T-helper 1 cell treated with Interleukin-12 subunit alpha and Interleukin-12 subunit beta and Interleukin-4 antibody, amounts not matched to agents 30 μg/mL and 1 μg/mL, for 36 hours (primary cell): ENCODE measurements around the gene TBC1D19.
"Not testable (repeated sequence)": the region's sequence is repeated elsewhere in the genome, so short reads cannot be mapped to it uniquely, and the experiment has no call there.

ENCODE experiments used
- H3K27ac Mint-ChIP-seq: one replicate; pipeline ENCODE4 v1.8.0; 2021; ENCODE audit warnings: mild to moderate bottlenecking, mixed read lengths
- H3K27me3 Mint-ChIP-seq: one replicate; pipeline ENCODE4 v1.8.0; 2021; ENCODE audit warnings: low read depth, mixed read lengths
- H3K36me3 Mint-ChIP-seq: one replicate; pipeline ENCODE4 v1.8.0; 2021; ENCODE audit warnings: low read depth, mixed read lengths
- H3K4me1 Mint-ChIP-seq: one replicate; pipeline ENCODE4 v1.8.0; 2021; ENCODE audit warnings: low read depth, mixed read lengths
- H3K4me3 Mint-ChIP-seq: one replicate; pipeline ENCODE4 v1.8.0; 2021; ENCODE audit warnings: mild to moderate bottlenecking, moderate library complexity, mixed read lengths
- H3K9me3 Mint-ChIP-seq: one replicate; pipeline ENCODE4 v1.8.0; 2021; ENCODE audit warnings: mixed read lengths

Gene TBC1D19, protein sequence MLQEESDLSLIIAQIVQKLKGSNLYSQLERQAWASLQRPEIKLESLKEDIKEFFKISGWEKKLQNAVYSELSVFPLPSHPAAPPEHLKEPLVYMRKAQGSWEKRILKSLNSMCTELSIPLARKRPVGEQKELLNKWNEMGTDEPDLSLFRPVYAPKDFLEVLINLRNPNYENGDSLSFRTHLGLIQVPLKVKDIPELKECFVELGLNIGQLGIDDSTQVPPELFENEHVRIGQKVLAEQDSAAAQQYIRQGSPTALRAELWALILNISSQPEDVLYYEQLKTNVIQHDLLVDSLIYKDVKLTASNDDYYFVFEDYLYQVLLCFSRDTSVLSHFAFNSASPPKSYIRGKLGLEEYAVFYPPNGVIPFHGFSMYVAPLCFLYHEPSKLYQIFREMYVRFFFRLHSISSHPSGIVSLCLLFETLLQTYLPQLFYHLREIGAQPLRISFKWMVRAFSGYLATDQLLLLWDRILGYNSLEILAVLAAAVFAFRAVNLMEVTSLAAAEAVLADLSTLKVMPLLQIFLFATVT

DNA sequence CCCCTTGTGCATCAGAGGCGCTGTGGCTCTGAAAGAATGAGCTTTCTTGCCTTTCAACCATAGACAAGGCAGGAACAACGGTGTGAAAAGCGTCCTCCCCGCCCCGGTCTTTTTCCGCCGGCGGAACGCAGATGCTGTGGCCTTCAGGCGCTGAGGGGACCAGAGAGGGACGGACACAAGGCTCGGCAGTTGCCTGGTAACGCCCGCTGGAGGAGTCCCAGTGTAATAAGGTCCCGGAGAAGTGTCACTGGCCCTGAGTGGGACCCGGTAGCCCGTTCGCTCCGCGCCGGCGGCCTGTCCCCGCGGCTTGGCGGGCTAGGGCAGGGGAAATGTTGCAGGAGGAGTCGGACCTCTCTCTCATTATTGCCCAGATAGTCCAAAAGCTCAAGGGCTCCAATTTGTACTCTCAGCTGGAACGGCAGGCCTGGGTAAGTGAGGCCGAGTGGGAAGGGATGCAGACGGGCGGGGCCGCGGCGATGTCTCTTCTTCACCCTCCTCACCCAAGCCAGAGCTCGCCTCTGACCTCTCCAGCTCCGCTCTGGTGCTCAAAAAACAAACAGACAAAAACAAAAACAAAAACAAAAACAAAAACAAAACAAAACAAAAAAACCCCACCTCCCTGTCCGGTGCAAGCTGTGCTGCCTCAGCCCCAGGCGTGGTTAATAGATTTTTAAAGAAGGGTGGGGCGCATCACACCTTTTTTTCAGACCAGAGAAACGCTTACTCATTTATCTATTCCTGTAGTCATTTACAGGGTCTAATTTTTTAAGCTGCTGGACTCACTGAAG lies at the start of gene TBC1D19:
TBC1D19 (plus strand) TSS at position 220 of the 788 bp plus-strand sequence; CDS start at position 330, 110 bp downstream.
- Mint-ChIP-seq H3K27ac (peak within 1 kb of the TSS; percentile 90), H3K9me3 (peaks cover 4% of the 10 kb centered on the region), H3K27me3 (no peaks in the 10 kb centered on the region), H3K4me3 (peak within 1 kb of the TSS; percentile 93), H3K36me3 (peaks cover 2% of the 10 kb centered on the region), H3K4me1 (peaks cover 25% of the 10 kb centered on the region)

DNA sequence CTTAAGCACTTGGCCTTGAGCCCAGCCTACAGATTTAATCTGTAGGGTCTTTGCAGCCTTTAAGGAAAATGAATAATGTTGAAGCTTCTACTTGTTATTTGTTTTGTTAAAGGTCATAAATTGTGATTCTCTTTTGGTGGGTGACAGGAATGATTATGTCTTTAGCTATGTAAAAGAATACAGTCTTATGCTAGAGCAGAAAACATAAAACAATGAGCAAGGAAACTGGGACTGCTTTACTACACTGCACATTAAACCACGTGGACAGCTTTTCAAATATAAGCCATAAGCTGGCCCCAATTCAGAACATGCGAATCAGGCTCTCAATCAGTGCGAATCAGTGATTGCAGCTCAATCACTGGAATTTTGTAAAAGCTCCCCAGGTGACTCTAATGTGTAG lies 40.9 kb upstream of the TBC1D19 start:
- Mint-ChIP-seq H3K4me3 (no peak overlapping the region), H3K27ac (no peak overlapping the region), H3K4me1 (no peaks in the 10 kb centered on the region), H3K27me3 (peaks cover 5% of the 10 kb centered on the region), H3K36me3 (no peaks in the 10 kb centered on the region), H3K9me3 (peaks cover 27% of the 10 kb centered on the region)

DNA sequence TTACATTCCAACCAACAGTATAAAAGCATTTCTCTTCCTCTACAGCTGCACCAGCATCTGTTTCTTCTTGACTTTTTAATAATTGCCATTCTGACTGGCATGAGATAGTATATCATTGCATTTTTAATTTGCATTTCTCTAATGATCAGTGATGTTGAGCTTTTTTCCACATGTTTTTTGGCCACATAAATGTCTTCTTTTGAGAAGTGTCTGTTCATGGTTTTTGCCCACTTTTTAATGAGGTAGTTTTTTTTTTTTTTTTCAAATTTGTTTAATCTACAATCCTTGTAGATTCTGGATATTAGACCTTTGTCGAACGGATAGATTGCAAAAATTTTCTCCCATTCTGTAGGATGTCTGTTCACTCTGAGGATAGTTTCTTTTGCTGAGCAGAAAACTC lies 39.5 kb upstream of the TBC1D19 start:
- no peaks in the 10 kb centered on the region for H3K4me1 Mint-ChIP-seq
- no peak overlapping the region for H3K27ac Mint-ChIP-seq
- H3K4me3 Mint-ChIP-seq: no peak overlapping the region
- H3K27me3 Mint-ChIP-seq: peaks cover 5% of the 10 kb centered on the region
- peaks cover 27% of the 10 kb centered on the region for H3K9me3 Mint-ChIP-seq
- H3K36me3 Mint-ChIP-seq: no peaks in the 10 kb centered on the region

DNA sequence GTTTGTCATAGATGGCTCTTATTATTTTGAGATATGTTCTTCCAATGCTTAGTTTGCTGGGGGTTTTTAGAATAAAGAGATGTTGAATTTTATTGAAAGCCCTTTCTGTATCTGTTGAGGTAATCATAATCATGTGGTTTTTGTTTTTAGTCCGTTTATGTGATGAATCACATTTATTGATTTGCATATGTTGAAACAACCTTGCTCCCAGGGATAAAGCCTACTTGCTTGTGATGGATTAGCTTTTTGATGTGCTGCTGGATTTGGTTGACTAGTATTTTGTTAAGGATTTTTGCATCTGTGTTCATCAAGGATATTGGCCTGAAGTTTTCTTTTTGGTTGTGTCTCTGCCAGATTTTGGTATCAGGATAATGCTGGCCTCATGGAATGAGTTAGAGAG lies 35.5 kb upstream of the TBC1D19 start:
- H3K4me1 Mint-ChIP-seq, H3K27me3 Mint-ChIP-seq, H3K27ac Mint-ChIP-seq, H3K4me3 Mint-ChIP-seq, H3K36me3 Mint-ChIP-seq: not testable (repeated sequence)
- H3K9me3 Mint-ChIP-seq: peaks cover 27% of the 10 kb centered on the region

DNA sequence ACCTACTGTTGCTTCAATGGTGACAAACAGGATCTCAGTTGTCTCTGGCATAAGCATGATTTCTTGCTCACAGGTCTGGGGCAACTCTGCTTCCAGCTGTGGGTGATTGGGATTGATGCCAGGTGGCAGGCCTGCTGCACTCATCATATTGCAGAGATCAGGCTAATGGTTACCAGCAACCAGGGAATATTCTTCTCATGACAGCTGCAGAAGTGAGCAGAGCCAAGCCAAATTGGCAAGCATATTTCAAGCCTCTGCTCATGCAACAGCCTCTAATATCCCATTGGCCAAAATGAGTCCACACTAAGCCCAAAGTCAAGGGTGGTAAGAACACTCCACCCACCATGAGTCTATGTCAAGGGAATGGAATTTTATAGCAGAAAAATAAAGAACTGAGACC lies 26.7 kb upstream of the TBC1D19 start:
- Mint-ChIP-seq H3K27me3 (peaks cover 3% of the 10 kb centered on the region), H3K4me3 (no peak overlapping the region), H3K27ac (no peak overlapping the region), H3K4me1 (no peaks in the 10 kb centered on the region), H3K36me3 (no peaks in the 10 kb centered on the region), H3K9me3 (peaks cover 15% of the 10 kb centered on the region)

DNA sequence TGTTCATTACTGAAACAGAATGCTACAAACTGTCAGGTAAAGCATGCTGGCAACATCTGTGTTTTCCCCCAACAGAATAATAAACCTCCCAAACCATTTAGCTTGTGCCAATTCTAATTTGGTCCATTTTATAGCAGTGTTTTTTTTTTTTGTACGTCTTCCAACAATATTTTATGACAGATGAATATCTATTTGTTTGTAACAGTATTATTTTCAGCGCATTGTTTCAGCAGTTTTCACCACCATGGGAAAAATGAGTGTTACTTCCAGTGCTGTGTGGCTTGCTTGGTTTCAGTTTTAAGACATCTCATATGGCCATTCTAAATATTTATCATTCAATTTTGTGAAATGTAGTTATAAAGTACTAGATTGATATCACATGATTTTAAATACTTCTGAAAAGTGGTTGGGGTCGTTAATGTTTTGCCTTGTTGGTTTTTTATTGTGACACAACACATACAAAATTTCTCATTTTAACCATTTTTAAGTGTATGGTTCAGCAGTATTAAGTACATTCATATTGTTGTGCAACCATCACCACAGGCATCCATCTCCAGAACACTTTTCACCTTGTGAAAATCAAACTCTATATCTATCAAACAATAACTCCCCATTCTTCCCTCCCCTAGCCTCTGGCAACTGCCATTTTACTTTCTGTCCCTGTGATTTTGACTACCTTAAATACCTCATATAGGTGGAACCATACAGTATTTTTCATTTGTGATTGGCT lies 25.6 kb upstream of the TBC1D19 start:
- Mint-ChIP-seq H3K27me3 (peaks cover 11% of the 10 kb centered on the region), H3K9me3 (peaks cover 12% of the 10 kb centered on the region), H3K4me1 (no peaks in the 10 kb centered on the region), H3K27ac (no peak overlapping the region), H3K36me3 (no peaks in the 10 kb centered on the region), H3K4me3 (no peak overlapping the region)

DNA sequence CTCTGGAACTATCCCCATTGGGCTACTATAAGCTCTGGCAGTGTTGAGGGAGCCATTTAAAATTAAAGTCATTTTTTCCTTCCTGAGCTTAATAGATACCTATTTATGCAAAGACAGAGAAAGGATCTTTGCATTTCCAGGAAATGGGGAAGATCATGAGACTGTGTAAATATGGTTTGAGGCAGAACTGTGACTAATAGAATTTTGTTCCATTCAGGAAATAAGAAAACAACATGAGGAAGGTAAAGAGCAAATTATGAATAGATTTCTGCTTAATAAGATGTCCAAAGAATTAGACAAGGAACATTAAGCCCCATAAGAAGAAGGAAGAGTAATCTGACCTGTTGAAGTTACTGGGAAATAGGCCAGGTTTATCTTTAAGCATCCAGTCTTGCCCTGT lies 17.8 kb upstream of the TBC1D19 start:
- Mint-ChIP-seq H3K27me3 (peaks cover 13% of the 10 kb centered on the region), H3K4me1 (peaks cover 9% of the 10 kb centered on the region), H3K27ac (no peak overlapping the region), H3K4me3 (no peak overlapping the region), H3K9me3 (no peaks in the 10 kb centered on the region), H3K36me3 (no peaks in the 10 kb centered on the region)

DNA sequence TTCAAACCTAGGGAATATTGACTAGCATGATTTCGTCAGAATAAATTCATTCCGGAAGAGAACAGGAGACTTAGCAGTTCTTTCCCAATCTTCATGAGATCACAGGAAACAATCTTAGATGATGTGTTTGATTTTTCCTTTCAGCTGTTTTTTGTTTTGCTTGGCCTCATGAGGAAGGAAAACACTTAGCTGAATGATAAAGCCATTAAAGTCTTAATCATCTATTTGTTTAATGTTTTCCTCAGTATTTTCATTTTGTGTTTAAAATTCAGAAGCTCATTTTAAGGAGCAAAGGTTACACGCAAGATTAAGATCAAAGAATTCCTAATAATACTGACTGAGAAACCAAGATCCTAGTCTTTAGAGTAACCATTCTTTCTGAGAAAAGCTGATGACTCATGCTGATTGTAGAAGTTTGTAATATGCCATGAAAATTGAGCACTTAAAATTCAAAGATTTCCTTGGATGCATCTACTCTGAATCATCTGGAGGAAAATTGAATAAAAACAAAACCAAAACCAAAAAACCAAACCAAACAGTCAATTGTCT lies 15.4 kb upstream of the TBC1D19 start:
- Mint-ChIP-seq H3K4me1 (peaks cover 9% of the 10 kb centered on the region), H3K36me3 (no peaks in the 10 kb centered on the region), H3K27me3 (no peaks in the 10 kb centered on the region), H3K9me3 (no peaks in the 10 kb centered on the region), H3K4me3 (no peak overlapping the region), H3K27ac (no peak overlapping the region)

DNA sequence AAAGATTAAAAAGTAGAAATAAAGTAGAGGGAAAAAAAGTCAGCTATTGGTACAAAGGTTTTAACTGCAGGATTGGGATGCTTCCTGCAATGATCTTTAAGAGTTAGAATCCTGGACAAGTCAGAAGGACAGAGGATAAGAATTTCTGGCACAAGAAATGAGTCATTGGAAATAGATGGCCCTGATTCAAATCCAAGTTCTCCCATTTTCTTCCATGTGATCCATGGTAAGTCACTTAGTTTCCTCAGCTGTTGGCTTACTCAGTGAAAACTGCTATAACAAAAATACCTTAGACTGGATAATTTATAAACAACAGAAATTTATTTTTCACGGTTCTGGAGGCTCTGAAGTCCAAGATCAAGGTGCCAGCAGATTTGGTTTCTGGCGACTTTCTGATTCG lies 13.3 kb upstream of the TBC1D19 start:
- peaks cover 2% of the 10 kb centered on the region for H3K27me3 Mint-ChIP-seq
- H3K4me1 Mint-ChIP-seq: peaks cover 9% of the 10 kb centered on the region
- H3K4me3 Mint-ChIP-seq: no peak overlapping the region
- H3K36me3 Mint-ChIP-seq: no peaks in the 10 kb centered on the region
- no peaks in the 10 kb centered on the region for H3K9me3 Mint-ChIP-seq
- H3K27ac Mint-ChIP-seq: no peak overlapping the region

DNA sequence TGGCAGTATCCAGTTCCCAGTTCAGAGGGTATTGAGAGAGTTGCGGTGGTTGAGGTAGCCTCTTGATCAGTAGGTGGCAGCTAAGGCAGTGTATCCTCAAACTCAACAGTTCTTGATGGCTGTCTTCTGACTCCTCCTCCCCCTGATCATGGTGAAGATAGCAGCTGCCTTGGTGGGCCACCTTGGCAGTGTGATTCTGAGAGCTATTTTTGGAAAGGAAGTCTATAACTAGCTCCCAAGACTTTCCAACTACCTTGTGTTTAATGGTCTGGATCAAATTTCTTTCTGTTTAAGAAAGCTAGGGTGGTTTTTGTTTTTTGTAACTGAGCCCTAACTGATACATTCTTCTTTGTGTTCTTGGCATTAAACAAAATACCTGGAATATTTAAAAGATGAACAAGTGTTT lies 10.5 kb upstream of the TBC1D19 start:
- H3K27ac Mint-ChIP-seq: no peak overlapping the region
- H3K9me3 Mint-ChIP-seq: no peaks in the 10 kb centered on the region
- no peaks in the 10 kb centered on the region for H3K36me3 Mint-ChIP-seq
- H3K4me1 Mint-ChIP-seq: peaks cover 4% of the 10 kb centered on the region
- no peak overlapping the region for H3K4me3 Mint-ChIP-seq
- H3K27me3 Mint-ChIP-seq: peaks cover 10% of the 10 kb centered on the region

DNA sequence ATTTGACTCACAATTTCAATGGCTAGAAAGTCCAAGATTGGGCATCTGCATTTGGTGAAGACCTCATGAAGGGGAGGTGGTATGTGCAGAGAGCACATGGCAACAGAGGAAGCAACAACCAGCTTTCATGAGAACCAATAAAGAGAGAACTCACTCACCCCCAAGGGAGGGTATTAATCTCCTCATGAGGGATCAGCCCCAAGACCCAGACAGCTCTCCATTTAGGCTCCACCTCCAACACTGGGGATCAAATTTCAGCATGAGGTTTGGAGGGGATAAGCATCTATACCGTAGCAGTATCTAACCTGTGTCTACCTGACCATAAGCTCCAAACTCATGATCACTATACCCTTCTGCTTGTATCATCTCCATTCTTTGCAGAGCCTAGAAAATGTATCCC lies 9.3 kb upstream of the TBC1D19 start:
- H3K27me3 Mint-ChIP-seq: peaks cover 10% of the 10 kb centered on the region

DNA sequence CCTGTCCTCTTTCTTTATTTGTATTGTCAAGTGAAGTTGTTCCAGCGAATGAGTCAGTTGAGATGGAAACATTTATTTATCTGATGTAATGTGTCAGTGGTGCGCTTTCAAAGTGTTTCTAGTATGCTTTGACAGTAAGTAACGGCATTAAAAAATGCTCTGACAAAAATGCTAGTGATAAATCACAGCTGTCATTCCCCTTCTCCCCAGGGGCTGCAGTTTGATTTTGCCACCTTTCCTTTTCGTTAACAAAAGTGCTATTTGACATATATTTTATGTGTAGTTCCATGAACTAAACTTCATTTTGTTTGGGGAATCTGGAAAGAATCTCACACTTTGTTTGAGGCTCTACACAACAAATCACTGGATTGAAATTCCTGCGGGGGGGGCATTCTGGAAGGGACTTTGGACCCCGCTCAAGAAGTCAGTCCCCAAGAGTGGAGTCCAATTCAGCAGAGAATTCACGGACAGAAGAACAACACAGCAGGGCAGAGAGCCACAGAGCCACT lies 7.6 kb upstream of the TBC1D19 start:
- no peaks in the 10 kb centered on the region for H3K9me3 Mint-ChIP-seq
- H3K27me3 Mint-ChIP-seq: peaks cover 10% of the 10 kb centered on the region
- H3K4me3 Mint-ChIP-seq: no peak overlapping the region
- H3K27ac Mint-ChIP-seq: no peak overlapping the region
- H3K36me3 Mint-ChIP-seq: no peaks in the 10 kb centered on the region
- no peaks in the 10 kb centered on the region for H3K4me1 Mint-ChIP-seq

More for the DNA sequence above, 9.3 kb upstream of the TBC1D19 start:
- no peak overlapping the region for H3K4me3 Mint-ChIP-seq
- H3K4me1 Mint-ChIP-seq: no peaks in the 10 kb centered on the region
- no peaks in the 10 kb centered on the region for H3K9me3 Mint-ChIP-seq
- H3K36me3 Mint-ChIP-seq: no peaks in the 10 kb centered on the region
- no peak overlapping the region for H3K27ac Mint-ChIP-seq

DNA sequence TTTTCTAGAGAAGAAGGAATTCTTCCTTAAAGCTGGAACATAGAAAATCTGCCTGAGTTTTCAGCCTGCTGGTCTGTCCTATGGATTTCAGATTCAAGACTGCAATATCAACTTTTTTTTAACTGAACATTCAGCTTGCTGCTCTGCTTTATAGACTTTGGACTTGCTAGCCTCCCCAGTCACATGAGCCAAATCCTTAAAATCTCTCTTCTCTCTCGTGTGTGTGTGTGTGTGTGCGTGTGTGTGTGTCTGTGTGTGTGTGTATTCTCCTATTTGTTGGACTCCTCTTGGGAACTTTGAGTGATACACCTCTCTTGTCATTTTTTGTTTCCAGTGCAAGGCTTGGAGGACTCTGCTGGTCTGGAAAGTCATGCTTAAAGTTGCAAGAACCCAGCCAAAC lies 6.8 kb upstream of the TBC1D19 start:
- H3K36me3 Mint-ChIP-seq: no peaks in the 10 kb centered on the region
- no peaks in the 10 kb centered on the region for H3K9me3 Mint-ChIP-seq
- no peaks in the 10 kb centered on the region for H3K4me1 Mint-ChIP-seq
- H3K27ac Mint-ChIP-seq: no peak overlapping the region
- H3K4me3 Mint-ChIP-seq: no peak overlapping the region
- peaks cover 10% of the 10 kb centered on the region for H3K27me3 Mint-ChIP-seq

DNA sequence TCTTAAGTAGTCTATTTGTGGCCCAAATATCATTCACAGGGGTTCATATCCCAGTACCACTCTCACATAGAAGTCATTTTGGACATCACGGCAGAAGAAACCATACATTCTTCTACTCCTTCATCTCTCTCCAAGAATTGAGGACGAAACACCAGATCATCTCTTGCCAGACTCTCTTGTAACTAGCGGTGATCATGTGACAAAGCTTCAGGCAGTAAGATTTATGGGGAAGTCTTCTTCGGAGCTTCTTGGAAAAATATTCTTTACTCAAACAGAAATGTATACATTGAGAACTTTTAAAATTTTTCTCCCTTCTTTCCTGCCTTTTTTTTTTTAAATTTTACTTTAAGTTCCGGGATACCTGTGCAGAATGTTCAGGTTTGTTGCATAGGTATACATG lies 4.7 kb upstream of the TBC1D19 start:
- H3K4me3 Mint-ChIP-seq: no peak overlapping the region
- H3K9me3 Mint-ChIP-seq: peaks cover 4% of the 10 kb centered on the region

More for the DNA sequence above, 4.7 kb upstream of the TBC1D19 start:
- Mint-ChIP-seq H3K4me1 (peaks cover 13% of the 10 kb centered on the region), H3K36me3 (peaks cover 2% of the 10 kb centered on the region), H3K27me3 (peaks cover 10% of the 10 kb centered on the region), H3K27ac (no peak overlapping the region)
